Natural killer cell treated with Interleukin-12 subunit alpha and Interleukin-12 subunit beta and Interleukin-15 and Interleukin-18, amount 100 ng/mL, for 72 hours (primary cell): ENCODE data around the gene CEACAM1. TPM values are rescaled to one million over a fixed set of nuclear protein-coding genes. Genes with fewer than 3 reads are reported as not detected.
"Not testable (repeated sequence)": the region's sequence is repeated elsewhere in the genome, so short reads cannot be mapped to it uniquely, and the experiment has no call there.

Experiments
- ATAC-seq, 2 donors: fragments of 150-1000 bp; cut with Tn5 transposase in 1 of 2; sonication (Bioruptor Pico), chemical (Tn5 transposase) in 1 of 2; 2 replicates each; pipeline ENCODE4 v1.10.0; 2021
- DNase-seq: peaks from one replicate; pipeline ENCODE4 v3.0.0; 2022; ENCODE audit warnings: low spot score
- H3K27ac Mint-ChIP-seq, 2 donors: 1 replicate in 1 of 2; 2 replicates in 1 of 2; pipeline ENCODE4 v1.8.0; 2022; ENCODE audit warnings: mixed read lengths in 2 of 2, mild to moderate bottlenecking in 1 of 2, moderate library complexity in 1 of 2
- H3K27me3 Mint-ChIP-seq, 2 donors: 1 replicate in 1 of 2; 2 replicates in 1 of 2; pipeline ENCODE4 v1.8.0; 2022; ENCODE audit warnings: mixed read lengths in 2 of 2
- H3K36me3 Mint-ChIP-seq: one replicate; pipeline ENCODE4 v1.8.0; 2022; ENCODE audit warnings: mixed read lengths
- H3K4me1 Mint-ChIP-seq, 2 donors: 1 replicate in 1 of 2; 2 replicates in 1 of 2; pipeline ENCODE4 v1.8.0; 2022; ENCODE audit warnings: low read depth in 2 of 2, mixed read lengths in 2 of 2, mild to moderate bottlenecking in 1 of 2
- H3K4me3 Mint-ChIP-seq: one replicate; pipeline ENCODE4 v1.8.0; 2022; ENCODE audit warnings: mixed read lengths
- H3K9me3 Mint-ChIP-seq: 2 replicates; pipeline ENCODE4 v1.8.0; 2022; ENCODE audit warnings: mixed read lengths
- total RNA-seq, 2 donors: library from RNA; stranded (reverse); gene quantifications; one replicate each; pipeline ENCODE4 v1.2.3, GENCODE V29; 2022

The CEACAM1 gene
- total RNA-seq: 1 to 10 TPM; 2.8 to 6.4 TPM

- H3K27me3 Mint-ChIP-seq: no peaks in the 10 kb centered on the region
- DNase-seq: no peak
- peaks cover 10 to 14% of the 10 kb centered on the region in 2 donors for H3K4me1 Mint-ChIP-seq
- peak within 1 kb of the TSS; percentile 44 to 54 for H3K27ac Mint-ChIP-seq
- H3K9me3 Mint-ChIP-seq: no peaks in the 10 kb centered on the region
- ATAC-seq: peak in 1 of 2 donors; percentile 58
- no peaks in the 10 kb centered on the region for H3K36me3 Mint-ChIP-seq
- H3K4me3 Mint-ChIP-seq: peak within 1 kb of the TSS; percentile 68
Observed at GRCh38 chr19:42528354-42529247, at the start of gene CEACAM1. CEACAM1 (minus strand) TSS chr19:42528481; CDS start chr19:42528374, 107 bp downstream.

DNA sequence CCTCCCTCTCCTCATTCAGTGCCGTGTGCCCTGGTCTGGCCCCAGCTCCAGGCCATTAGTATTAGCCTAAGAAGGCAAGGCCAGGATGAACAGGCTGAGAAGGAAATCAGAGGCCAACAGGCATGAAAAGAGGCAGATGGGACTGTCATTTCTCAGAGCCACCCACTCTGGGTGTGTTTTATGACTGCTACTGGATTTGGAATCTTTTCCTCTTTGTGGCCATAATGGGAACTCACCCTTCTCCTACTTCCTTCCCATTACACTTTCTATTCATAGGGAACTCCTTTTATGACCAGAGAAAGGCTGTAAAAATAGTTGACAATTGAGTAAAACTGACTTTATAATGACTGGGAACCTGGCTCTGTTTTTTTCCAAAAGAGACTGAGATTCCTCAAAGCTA, 48.7 kb upstream of the CEACAM1 start:
- no peaks in the 10 kb centered on the region for H3K4me1 Mint-ChIP-seq
- no peaks in the 10 kb centered on the region for H3K36me3 Mint-ChIP-seq
- H3K27me3 Mint-ChIP-seq: peaks cover 15 to 48% of the 10 kb centered on the region in 2 donors
- no peak for ATAC-seq
- no peak overlapping the region for H3K4me3 Mint-ChIP-seq
- no peaks in the 10 kb centered on the region for H3K9me3 Mint-ChIP-seq
- H3K27ac Mint-ChIP-seq: no peak overlapping the region
- DNase-seq: no peak

DNA sequence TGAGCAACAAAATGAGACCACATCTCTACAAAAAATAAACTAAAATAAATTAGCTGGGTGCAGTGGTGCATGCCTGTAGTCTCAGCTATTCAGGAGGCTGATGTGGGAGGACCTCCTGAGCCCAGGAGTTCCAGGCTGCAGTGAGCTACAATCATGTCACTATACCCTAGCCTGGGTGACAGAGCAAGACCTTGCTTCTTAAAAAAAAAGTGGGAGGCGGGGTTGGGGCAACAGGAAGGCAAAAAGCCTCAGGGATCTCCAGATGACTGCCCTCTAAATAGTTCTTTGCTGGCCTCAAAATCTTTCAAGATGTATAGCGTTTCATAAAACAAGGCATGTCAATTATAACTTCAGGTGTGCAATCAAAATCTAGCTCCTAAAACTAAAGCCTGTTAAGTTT, 48.0 kb upstream of the CEACAM1 start:
- peaks cover 15 to 48% of the 10 kb centered on the region in 2 donors for H3K27me3 Mint-ChIP-seq
- ATAC-seq: no peak
- H3K27ac Mint-ChIP-seq: no peak overlapping the region
- no peaks in the 10 kb centered on the region for H3K36me3 Mint-ChIP-seq
- H3K4me3 Mint-ChIP-seq: no peak overlapping the region
- no peaks in the 10 kb centered on the region for H3K4me1 Mint-ChIP-seq
- no peak for DNase-seq
- H3K9me3 Mint-ChIP-seq: no peaks in the 10 kb centered on the region

DNA sequence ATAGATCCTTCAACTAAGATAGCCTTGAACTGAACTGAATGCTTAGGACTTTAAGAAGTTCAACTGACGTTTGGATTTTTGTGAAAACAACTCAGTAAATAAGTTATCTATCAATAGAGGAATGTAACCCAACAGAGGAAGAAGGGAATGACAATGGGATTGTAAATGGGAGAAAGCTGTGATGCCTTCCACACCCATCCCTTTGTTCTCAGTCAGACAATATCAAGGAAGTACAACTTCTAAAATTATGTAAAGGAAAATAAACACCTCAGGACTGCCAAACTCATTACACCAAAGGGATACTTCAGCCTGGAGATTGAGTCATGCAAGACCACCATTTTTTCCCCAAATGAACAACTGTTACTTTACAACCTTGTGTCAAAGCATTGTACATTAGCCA, 45.4 kb upstream of the CEACAM1 start:
- no peak overlapping the region for H3K27ac Mint-ChIP-seq
- DNase-seq (no peak), ATAC-seq (no peak)
- H3K9me3 Mint-ChIP-seq: no peaks in the 10 kb centered on the region
- H3K4me1 Mint-ChIP-seq: no peaks in the 10 kb centered on the region
- peaks cover 15 to 33% of the 10 kb centered on the region in 2 donors for H3K27me3 Mint-ChIP-seq
- no peak overlapping the region for H3K4me3 Mint-ChIP-seq
- H3K36me3 Mint-ChIP-seq: no peaks in the 10 kb centered on the region

- Mint-ChIP-seq H3K9me3 (no peaks in the 10 kb centered on the region), H3K4me3 (no peak overlapping the region), H3K36me3 (no peaks in the 10 kb centered on the region), H3K27ac (no peak overlapping the region), H3K27me3 (peaks cover 7 to 21% of the 10 kb centered on the region in 2 donors), H3K4me1 (peaks cover 4 to 7% of the 10 kb centered on the region in 2 donors)
- DNase-seq: no peak
- ATAC-seq: no peak
Observed at GRCh38 chr19:42571116-42571515, 42.8 kb upstream of the CEACAM1 start.

DNA sequence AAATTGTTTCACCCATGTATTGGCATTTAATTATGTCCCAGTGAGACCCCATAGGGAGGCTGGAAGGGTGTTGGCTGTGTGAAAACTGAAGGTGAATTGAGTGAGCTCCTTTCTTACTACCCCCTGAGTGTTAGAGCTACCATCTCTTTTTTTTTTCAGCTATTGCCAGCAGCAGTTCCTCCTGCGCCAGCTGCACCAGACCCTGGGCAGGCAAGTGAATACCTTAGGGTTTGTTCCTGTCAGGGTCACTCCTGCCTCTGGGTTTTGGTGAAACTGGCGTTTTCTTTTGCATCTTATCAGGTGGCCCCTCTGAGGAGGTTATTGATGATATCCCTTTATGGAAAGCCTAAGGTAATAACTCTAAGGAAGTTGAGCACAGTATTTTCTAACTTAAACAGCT, 40.9 kb upstream of the CEACAM1 start:
- Mint-ChIP-seq H3K4me1 (peaks cover 4 to 7% of the 10 kb centered on the region in 2 donors), H3K4me3 (no peak overlapping the region), H3K27me3 (peaks cover 7 to 18% of the 10 kb centered on the region in 2 donors), H3K27ac (no peak overlapping the region), H3K9me3 (no peaks in the 10 kb centered on the region), H3K36me3 (no peaks in the 10 kb centered on the region)
- DNase-seq (no peak), ATAC-seq (no peak)

DNA sequence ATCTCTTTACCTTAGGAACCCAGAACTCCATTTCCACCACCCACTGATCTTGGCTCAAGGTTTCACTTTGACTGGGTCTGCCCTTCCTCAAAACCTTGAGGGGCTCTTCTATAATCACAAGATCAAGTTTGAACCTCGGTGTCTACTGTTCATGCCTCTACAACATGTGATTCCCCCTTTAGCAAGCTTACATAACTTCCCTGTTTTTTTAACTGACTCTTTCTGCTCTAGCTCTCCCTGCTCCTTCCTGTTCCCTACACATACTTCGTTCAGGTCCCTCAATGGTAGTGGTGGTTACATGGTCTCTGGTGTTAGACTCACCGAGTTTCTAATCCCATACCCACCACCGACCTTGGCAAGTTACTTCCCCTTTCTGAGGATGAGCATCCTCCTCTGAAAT, 39.7 kb upstream of the CEACAM1 start:
- H3K27me3 Mint-ChIP-seq: peaks cover 11 to 16% of the 10 kb centered on the region in 2 donors
- H3K4me1 Mint-ChIP-seq: peaks cover 9 to 12% of the 10 kb centered on the region in 2 donors
- DNase-seq (no peak), ATAC-seq (no peak)
- H3K27ac Mint-ChIP-seq: no peak overlapping the region
- H3K36me3 Mint-ChIP-seq: no peaks in the 10 kb centered on the region
- no peaks in the 10 kb centered on the region for H3K9me3 Mint-ChIP-seq
- no peak overlapping the region for H3K4me3 Mint-ChIP-seq

DNA sequence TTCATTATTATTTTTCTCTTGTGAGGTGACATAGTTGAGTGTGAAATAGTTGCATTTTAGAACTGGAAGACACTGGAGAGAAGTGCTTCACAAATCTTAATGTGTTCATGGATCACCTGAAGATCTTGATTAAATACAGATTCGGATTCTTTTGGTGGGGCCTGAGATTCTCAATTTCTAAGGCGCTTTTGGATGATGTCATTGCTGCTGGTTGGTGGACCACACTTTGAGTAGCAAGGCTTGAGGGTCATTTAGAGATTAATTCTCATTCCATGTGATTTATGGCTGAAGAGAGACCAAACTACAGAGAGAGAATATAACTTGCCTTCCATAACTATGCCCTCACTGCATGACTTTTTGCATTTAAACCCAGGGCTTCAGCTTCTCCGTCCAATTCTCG, 39.3 kb upstream of the CEACAM1 start:
- DNase-seq: no peak
- no peak overlapping the region for H3K27ac Mint-ChIP-seq
- peaks cover 11 to 16% of the 10 kb centered on the region in 2 donors for H3K27me3 Mint-ChIP-seq
- H3K4me3 Mint-ChIP-seq: no peak overlapping the region
- ATAC-seq: no peak
- H3K36me3 Mint-ChIP-seq: no peaks in the 10 kb centered on the region
- peaks cover 9 to 13% of the 10 kb centered on the region in 2 donors for H3K4me1 Mint-ChIP-seq
- H3K9me3 Mint-ChIP-seq: no peaks in the 10 kb centered on the region

GRCh38 chr19:42563352-42564210, 35.3 kb upstream of the CEACAM1 start:
- ATAC-seq: peak; percentile 65 to 72

GRCh38 chr19:42561512-42561911, 33.2 kb upstream of the CEACAM1 start:
- Mint-ChIP-seq H3K27ac (no peak overlapping the region), H3K9me3 (no peaks in the 10 kb centered on the region), H3K27me3 (peaks cover 19 to 27% of the 10 kb centered on the region in 2 donors), H3K4me3 (no peak overlapping the region), H3K36me3 (no peaks in the 10 kb centered on the region), H3K4me1 (peaks cover 5 to 6% of the 10 kb centered on the region in 2 donors)
- DNase-seq (no peak), ATAC-seq (no peak)

More at GRCh38 chr19:42563352-42564210, 35.3 kb upstream of the CEACAM1 start:
- no peak overlapping the region for H3K27ac Mint-ChIP-seq
- H3K9me3 Mint-ChIP-seq: no peaks in the 10 kb centered on the region
- no peak overlapping the region for H3K4me3 Mint-ChIP-seq
- peaks cover 9 to 13% of the 10 kb centered on the region in 2 donors for H3K4me1 Mint-ChIP-seq
- peaks cover 13 to 22% of the 10 kb centered on the region in 2 donors for H3K27me3 Mint-ChIP-seq
- no peak for DNase-seq
- no peaks in the 10 kb centered on the region for H3K36me3 Mint-ChIP-seq

GRCh38 chr19:42560731-42561130, 32.5 kb upstream of the CEACAM1 start:
- ATAC-seq: no peak
- no peak overlapping the region for H3K27ac Mint-ChIP-seq
- no peak for DNase-seq
- H3K36me3 Mint-ChIP-seq: no peaks in the 10 kb centered on the region
- peaks cover 5 to 6% of the 10 kb centered on the region in 2 donors for H3K4me1 Mint-ChIP-seq
- no peaks in the 10 kb centered on the region for H3K9me3 Mint-ChIP-seq
- H3K27me3 Mint-ChIP-seq: peaks cover 22 to 30% of the 10 kb centered on the region in 2 donors
- no peak overlapping the region for H3K4me3 Mint-ChIP-seq

- DNase-seq (no peak), ATAC-seq (no peak)
- Mint-ChIP-seq H3K4me1 (peaks cover 5 to 6% of the 10 kb centered on the region in 2 donors), H3K36me3 (no peaks in the 10 kb centered on the region), H3K27me3 (peaks cover 22 to 30% of the 10 kb centered on the region in 2 donors), H3K9me3 (no peaks in the 10 kb centered on the region), H3K27ac (no peak overlapping the region), H3K4me3 (no peak overlapping the region)
Observed at GRCh38 chr19:42558450-42559150, 30.3 kb upstream of the CEACAM1 start.

GRCh38 chr19:42557386-42557871, 29.1 kb upstream of the CEACAM1 start:
- ATAC-seq, H3K4me3 Mint-ChIP-seq, H3K4me1 Mint-ChIP-seq, H3K9me3 Mint-ChIP-seq, DNase-seq, H3K36me3 Mint-ChIP-seq, H3K27ac Mint-ChIP-seq: not testable (repeated sequence)
- peaks cover 17 to 23% of the 10 kb centered on the region in 2 donors for H3K27me3 Mint-ChIP-seq
